ENCODE data around the gene HRCT1. TPM values are rescaled to one million over a fixed set of nuclear protein-coding genes. Genes with fewer than 3 reads are reported as not detected.

HRCT1 gene
- total RNA-seq, 1 experiment from 2014 or later, result 6.0 TPM

GRCh38 chr9:35863583-35863982 is 42.4 kb upstream of the HRCT1 start:
- intact Hi-C loops (cut with micrococcal nuclease), result no loop called here
- Mint-ChIP-seq H3K4me1 (ENCODE audit: insufficient read depth, unreplicated experiment) (no peaks in the 10 kb centered on the region), H3K9me3 (ENCODE audit: unreplicated experiment) (no peaks in the 10 kb centered on the region), H3K4me3 (ENCODE audit: unreplicated experiment) (no peak overlapping the region), H3K27me3 (ENCODE audit: insufficient read depth, unreplicated experiment) (peaks cover 20% of the 10 kb centered on the region), H3K36me3 (ENCODE audit: insufficient read depth, unreplicated experiment) (no peaks in the 10 kb centered on the region), H3K27ac (ENCODE audit: low read depth, unreplicated experiment) (no peak overlapping the region)
- no TSS peak for BruUV-seq (replicated peaks)
- no peak for TF ChIP-seq CTCF (IDR thresholded peaks at IDR 0.05; ENCODE audit: unreplicated experiment)
- no peak for DNase-seq (ENCODE audit: unreplicated experiment)
- POLR2A ChIA-PET, result interaction anchor here (0.9 kb wide), 1 partner anchor 35 kb away, joined by 3 read pairs; the partner anchor contains the start of genes FAM221B and TMEM8B
- CTCF ChIA-PET, result interaction anchor here (0.6 to 2.2 kb wide), 5 partner anchors 15 to 166 kb away, joined by 3 to 5 read pairs (median 4); no protein-coding TSS in a partner anchor

GRCh38 chr9:35864695-35865255 is 41.2 kb upstream of the HRCT1 start:
- BruUV-seq (replicated peaks), result no TSS peak
- intact Hi-C loops (cut with micrococcal nuclease), result no loop called here
- H3K27me3 Mint-ChIP-seq (ENCODE audit: insufficient read depth, unreplicated experiment), result peaks cover 20% of the 10 kb centered on the region

GRCh38 chr9:35867538-35867937 is 38.5 kb upstream of the HRCT1 start:
- CTCF ChIA-PET, result interaction anchor here (0.6 kb wide), 1 partner anchor 1106 kb away, joined by 3 read pairs; no protein-coding TSS in a partner anchor
- Mint-ChIP-seq H3K4me1 (ENCODE audit: insufficient read depth, unreplicated experiment) (peaks cover 10% of the 10 kb centered on the region), H3K27ac (ENCODE audit: low read depth, unreplicated experiment) (no peak overlapping the region), H3K36me3 (ENCODE audit: insufficient read depth, unreplicated experiment) (no peaks in the 10 kb centered on the region), H3K27me3 (ENCODE audit: insufficient read depth, unreplicated experiment) (no peaks in the 10 kb centered on the region), H3K9me3 (ENCODE audit: unreplicated experiment) (no peaks in the 10 kb centered on the region), H3K4me3 (ENCODE audit: unreplicated experiment) (no peak overlapping the region)
- POLR2A ChIA-PET, result no interaction called here
- no peak for DNase-seq (ENCODE audit: unreplicated experiment)
- no TSS peak for BruUV-seq (replicated peaks)
- no peak for TF ChIP-seq CTCF (IDR thresholded peaks at IDR 0.05; ENCODE audit: unreplicated experiment)
- intact Hi-C loops (cut with micrococcal nuclease), result no loop called here

More at GRCh38 chr9:35864695-35865255, 41.2 kb upstream of the HRCT1 start:
- ChIA-PET CTCF (interaction anchor here (2.1 kb wide), 1 partner anchor 17 kb away, joined by 9 read pairs; no protein-coding TSS in a partner anchor), POLR2A (interaction anchor here (1.3 kb wide), 1 partner anchor 32 kb away, joined by 3 read pairs; no protein-coding TSS in a partner anchor)
- Mint-ChIP-seq H3K9me3 (ENCODE audit: unreplicated experiment) (no peaks in the 10 kb centered on the region), H3K27ac (ENCODE audit: low read depth, unreplicated experiment) (no peak overlapping the region), H3K4me1 (ENCODE audit: insufficient read depth, unreplicated experiment) (no peaks in the 10 kb centered on the region), H3K4me3 (ENCODE audit: unreplicated experiment) (no peak overlapping the region), H3K36me3 (ENCODE audit: insufficient read depth, unreplicated experiment) (no peaks in the 10 kb centered on the region)
- no peak for DNase-seq (ENCODE audit: unreplicated experiment)
- no peak for TF ChIP-seq CTCF (IDR thresholded peaks at IDR 0.05; ENCODE audit: unreplicated experiment)

GRCh38 chr9:35868933-35869332 is 37.1 kb upstream of the HRCT1 start:
- ChIA-PET CTCF (interaction anchor here (0.6 to 0.7 kb wide), 2 partner anchors 141 to 258 kb away, joined by 3 read pairs; no protein-coding TSS in a partner anchor), POLR2A (no interaction called here)
- Mint-ChIP-seq H3K27ac (ENCODE audit: low read depth, unreplicated experiment) (no peak overlapping the region), H3K9me3 (ENCODE audit: unreplicated experiment) (no peaks in the 10 kb centered on the region), H3K27me3 (ENCODE audit: insufficient read depth, unreplicated experiment) (no peaks in the 10 kb centered on the region), H3K36me3 (ENCODE audit: insufficient read depth, unreplicated experiment) (no peaks in the 10 kb centered on the region), H3K4me3 (ENCODE audit: unreplicated experiment) (no peak overlapping the region), H3K4me1 (ENCODE audit: insufficient read depth, unreplicated experiment) (peaks cover 10% of the 10 kb centered on the region)
- no TSS peak for BruUV-seq (replicated peaks)
- DNase-seq (ENCODE audit: unreplicated experiment), result no peak
- TF ChIP-seq CTCF (IDR thresholded peaks at IDR 0.05; ENCODE audit: unreplicated experiment), result no peak
- intact Hi-C loops (cut with micrococcal nuclease), result no loop called here
